Esophagus squamous epithelium (tissue), 5 donors: ENCODE results near the gene IQGAP2. TPM values are rescaled to one million over a fixed set of nuclear protein-coding genes. Genes with fewer than 3 reads are reported as not detected.

Experiments used
- DNase-seq: peaks from one replicate; lab custom pipeline; 2025; lab: John Stamatoyannopoulos, UW
- H3K27ac ChIP-seq, 4 donors: fragments of 200-600 bp; sonication (generic); one replicate each; pipeline ENCODE4 v1.5.1; 2016 to 2019; ENCODE audit warnings: mild to moderate bottlenecking in 1 of 4
- H3K27me3 ChIP-seq, 4 donors: fragments of 200-600 bp; sonication (generic); 1 replicate in 3 of 4; 2 replicates in 1 of 4; pipeline versions ENCODE4 v1.5.1 to v1.6.0; 2017 to 2021; ENCODE audit warnings: antibody characterized with exemption in 1 of 4
- H3K36me3 ChIP-seq, 3 donors: fragments of 200-600 bp; sonication (generic); one replicate each; pipeline ENCODE4 v1.5.1; 2016 to 2019
- H3K4me1 ChIP-seq, 3 donors: fragments of 200-600 bp; sonication (generic); one replicate each; pipeline ENCODE4 v1.5.1; 2017 to 2019
- H3K4me3 ChIP-seq, 4 donors: fragments of 200-600 bp; sonication (generic); 1 replicate in 3 of 4; 2 replicates in 1 of 4; pipeline ENCODE4 v1.5.1; 2016 to 2019; ENCODE audit warnings: mild to moderate bottlenecking in 2 of 4, moderate library complexity in 1 of 4
- H3K9me3 ChIP-seq, 3 donors: fragments of 200-600 bp; sonication (generic); one replicate each; pipeline ENCODE4 v1.5.1; 2016 to 2019
- POLR2A ChIP-seq, 4 donors: fragments of 450-650 bp; IDR thresholded peaks; one replicate each; pipeline ENCODE4 v1.6.1; 2017; ENCODE audit warnings: antibody characterized with exemption in 4 of 4, mild to moderate bottlenecking in 4 of 4, moderate library complexity in 3 of 4
- WGBS, 2 donors: methylation state at CpG; one replicate each; pipeline ENCODE4 v1.1.5; 2018; 5-methylcytosine and 5-hydroxymethylcytosine counted together
- intact Hi-C: fragments of 100-400 bp; cut with DNase I; formaldehyde crosslinking; loops from one replicate; pipeline ENCODE4 v1.15.0; 2022
- total RNA-seq, 4 donors: library from RNA; depleted of rRNA; stranded (reverse); fragments of >200 nt; gene quantifications; one replicate each; pipeline ENCODE4 v1.1.0, GENCODE V29; 2016
- TF ChIP-seq, protein P1 (sequence below), 6 experiments: fragments of 450-650 bp in 4 of 6; fragments of 200-600 bp in 2 of 6; sonication (generic) in 2 of 6; IDR thresholded peaks; one replicate each; pipeline ENCODE4 v1.5.1; 2016 to 2019; ENCODE audit warnings: antibody characterized with exemption in 6 of 6, mild to moderate bottlenecking in 4 of 6, moderate library complexity in 4 of 6
- donor health status: DM: yes; HTN: yes; CAD: no.

IQGAP2 gene
- total RNA-seq, 4 donors from 2014 or later = 3.0 to 16.6 (median 5.9) TPM

DNA sequence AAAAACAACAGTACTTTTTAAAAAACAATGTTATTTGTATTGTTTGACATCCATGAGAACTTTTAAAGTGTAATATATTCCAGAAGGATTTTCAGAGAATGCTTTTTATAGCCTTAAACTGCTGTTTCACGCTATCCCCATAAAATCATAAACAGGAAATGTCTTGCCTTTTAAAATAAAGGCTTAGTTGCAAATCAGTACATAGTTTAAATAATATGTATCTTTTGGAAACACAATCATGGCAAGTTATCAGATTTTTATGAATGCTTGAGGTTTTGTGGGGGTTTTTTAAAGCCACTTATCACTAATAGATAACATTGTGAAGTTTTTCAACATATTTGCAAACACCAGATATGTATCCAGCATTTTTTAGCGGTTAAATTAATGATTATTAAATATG lies 257.3 kb downstream of the IQGAP2 start:
- H3K9me3 ChIP-seq = no peaks in the 10 kb centered on the region
- no peaks in the 10 kb centered on the region for H3K27me3 ChIP-seq
- no peak for DNase-seq
- WGBS, 2 donors = 65 to 79% methylated on average over 2 of the region's 2 CpGs
- H3K4me1 ChIP-seq = no peaks in the 10 kb centered on the region
- no peaks in the 10 kb centered on the region for H3K36me3 ChIP-seq
- intact Hi-C loops = no loop called here
- TF ChIP-seq POLR2A (IDR thresholded peaks at IDR 0.05) = no peak
- TF ChIP-seq, protein P1, sequence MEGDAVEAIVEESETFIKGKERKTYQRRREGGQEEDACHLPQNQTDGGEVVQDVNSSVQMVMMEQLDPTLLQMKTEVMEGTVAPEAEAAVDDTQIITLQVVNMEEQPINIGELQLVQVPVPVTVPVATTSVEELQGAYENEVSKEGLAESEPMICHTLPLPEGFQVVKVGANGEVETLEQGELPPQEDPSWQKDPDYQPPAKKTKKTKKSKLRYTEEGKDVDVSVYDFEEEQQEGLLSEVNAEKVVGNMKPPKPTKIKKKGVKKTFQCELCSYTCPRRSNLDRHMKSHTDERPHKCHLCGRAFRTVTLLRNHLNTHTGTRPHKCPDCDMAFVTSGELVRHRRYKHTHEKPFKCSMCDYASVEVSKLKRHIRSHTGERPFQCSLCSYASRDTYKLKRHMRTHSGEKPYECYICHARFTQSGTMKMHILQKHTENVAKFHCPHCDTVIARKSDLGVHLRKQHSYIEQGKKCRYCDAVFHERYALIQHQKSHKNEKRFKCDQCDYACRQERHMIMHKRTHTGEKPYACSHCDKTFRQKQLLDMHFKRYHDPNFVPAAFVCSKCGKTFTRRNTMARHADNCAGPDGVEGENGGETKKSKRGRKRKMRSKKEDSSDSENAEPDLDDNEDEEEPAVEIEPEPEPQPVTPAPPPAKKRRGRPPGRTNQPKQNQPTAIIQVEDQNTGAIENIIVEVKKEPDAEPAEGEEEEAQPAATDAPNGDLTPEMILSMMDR (IDR thresholded peaks at IDR 0.05) = no peak
- no peak overlapping the region for H3K27ac ChIP-seq
- H3K4me3 ChIP-seq = no peak overlapping the region

DNA sequence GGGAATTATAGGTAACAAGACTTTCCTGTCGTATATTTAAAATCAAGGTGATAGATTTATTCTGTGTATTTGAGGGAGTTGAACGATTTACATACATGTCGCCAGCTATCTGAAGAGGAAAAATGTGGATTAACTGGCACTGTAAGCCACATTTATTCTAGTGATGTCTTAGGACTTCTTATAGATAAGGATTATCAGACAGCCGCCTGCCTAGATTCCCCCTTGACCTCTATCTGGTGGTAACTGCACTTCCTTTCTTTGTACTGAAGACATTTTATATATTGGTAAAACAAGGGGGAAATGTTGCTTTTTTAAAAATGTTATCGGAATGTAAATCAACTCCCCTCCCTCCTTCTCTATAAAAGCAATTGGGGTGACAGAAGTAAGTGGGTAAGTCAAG lies 259.4 kb downstream of the IQGAP2 start:
- no peak overlapping the region for H3K4me3 ChIP-seq
- no peaks in the 10 kb centered on the region for H3K4me1 ChIP-seq
- intact Hi-C loops = no loop called here
- DNase-seq = no peak
- TF ChIP-seq, protein P1 (IDR thresholded peaks at IDR 0.05) = no peak
- TF ChIP-seq POLR2A (IDR thresholded peaks at IDR 0.05) = no peak
- no peaks in the 10 kb centered on the region for H3K9me3 ChIP-seq
- H3K27me3 ChIP-seq = no peaks in the 10 kb centered on the region
- no peak overlapping the region for H3K27ac ChIP-seq
- 90 to 92% methylated on average over 5 of the region's 5 CpGs for WGBS, 2 donors
- H3K36me3 ChIP-seq = no peaks in the 10 kb centered on the region

GRCh38 chr5:76663573-76663972 lies 260.5 kb downstream of the IQGAP2 start:
- H3K4me3 ChIP-seq = no peak overlapping the region
- H3K27me3 ChIP-seq = no peaks in the 10 kb centered on the region
- TF ChIP-seq, protein P1 (IDR thresholded peaks at IDR 0.05) = no peak
- no peak for TF ChIP-seq POLR2A (IDR thresholded peaks at IDR 0.05)
- H3K9me3 ChIP-seq = no peaks in the 10 kb centered on the region
- DNase-seq = no peak
- no peaks in the 10 kb centered on the region for H3K36me3 ChIP-seq
- no peak overlapping the region for H3K27ac ChIP-seq
- no peaks in the 10 kb centered on the region for H3K4me1 ChIP-seq
- intact Hi-C loops = no loop called here
- 72 to 91% methylated on average over 3 of the region's 3 CpGs for WGBS, 2 donors

DNA sequence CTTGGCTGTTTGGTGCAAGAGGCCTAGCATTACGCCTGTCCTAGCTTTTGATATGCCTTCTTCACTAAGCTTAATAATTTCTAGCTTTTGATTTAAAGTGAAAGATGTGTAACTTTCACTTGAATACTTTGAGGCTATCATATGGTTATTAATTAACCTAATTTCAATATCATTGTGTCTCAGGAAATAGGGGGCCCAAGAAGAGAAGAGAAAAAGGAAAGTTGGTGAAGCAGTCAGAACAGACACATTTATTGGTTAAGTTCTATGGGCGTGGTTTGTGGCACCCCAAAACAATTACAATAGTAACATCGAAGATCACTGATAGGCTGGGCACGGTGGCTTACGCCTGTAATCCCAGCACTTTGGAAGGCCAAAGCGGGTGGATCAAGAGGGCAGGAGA lies 261.0 kb downstream of the IQGAP2 start:
- H3K9me3 ChIP-seq = no peaks in the 10 kb centered on the region
- H3K27me3 ChIP-seq = no peaks in the 10 kb centered on the region
- H3K36me3 ChIP-seq = no peaks in the 10 kb centered on the region
- DNase-seq = no peak
- no peak overlapping the region for H3K27ac ChIP-seq
- no peak for TF ChIP-seq POLR2A (IDR thresholded peaks at IDR 0.05)
- TF ChIP-seq, protein P1 (IDR thresholded peaks at IDR 0.05) = no peak
- WGBS, 2 donors = 90 to 93% methylated on average over 5 to 6 of the region's 6 CpGs
- H3K4me1 ChIP-seq = no peaks in the 10 kb centered on the region
- intact Hi-C loops = no loop called here
- no peak overlapping the region for H3K4me3 ChIP-seq

GRCh38 chr5:76667495-76667894 lies 264.4 kb downstream of the IQGAP2 start:
- Histone ChIP-seq H3K4me3 (no peak overlapping the region), H3K27me3 (no peaks in the 10 kb centered on the region), H3K27ac (no peak overlapping the region), H3K36me3 (peaks cover 0 to 5% (median 0%) of the 10 kb centered on the region in 3 donors), H3K9me3 (no peaks in the 10 kb centered on the region), H3K4me1 (no peaks in the 10 kb centered on the region)
- intact Hi-C loops = no loop called here
- WGBS, 2 donors = 64 to 79% methylated on average over 2 of the region's 2 CpGs
- TF ChIP-seq, protein P1 (IDR thresholded peaks at IDR 0.05) = no peak
- no peak for TF ChIP-seq POLR2A (IDR thresholded peaks at IDR 0.05)
- no peak for DNase-seq
